HG03469 (cell line): ENCODE data around the gene KRT26.

ENCODE experiments used
- ATAC-seq: cut with Tn5 transposase; IDR thresholded peaks from one replicate; pipeline ENCODE4 v1.9.1; 2021; ENCODE audit warnings: mild to moderate bottlenecking, moderate library complexity, moderate number of reproducible peaks; ENCODE audit not compliant: unreplicated experiment

The KRT26 gene

GRCh38 chr17:40734018-40734417, 38.0 kb downstream of the KRT26 start:
- ATAC-seq: no peak

- no peak for ATAC-seq
Measured at GRCh38 chr17:40730970-40731369, 41.0 kb downstream of the KRT26 start.

- ATAC-seq: no peak
Measured at GRCh38 chr17:40727447-40728231, 44.4 kb downstream of the KRT26 start.

- ATAC-seq: no peak
Measured at GRCh38 chr17:40726919-40727318, 45.1 kb downstream of the KRT26 start.

GRCh38 chr17:40724656-40725055, 47.3 kb downstream of the KRT26 start:
- no peak for ATAC-seq

- no peak for ATAC-seq
Measured at GRCh38 chr17:40722241-40722640, 49.8 kb downstream of the KRT26 start.

GRCh38 chr17:40720899-40721298, 51.1 kb downstream of the KRT26 start:
- no peak for ATAC-seq

- ATAC-seq: no peak
Measured at GRCh38 chr17:40718930-40719329, 53.1 kb downstream of the KRT26 start.

GRCh38 chr17:40717776-40718175, 54.2 kb downstream of the KRT26 start:
- no peak for ATAC-seq
